GM23248 (cell line): ENCODE results near the gene TIMM44.

Experiments
- EZH2 ChIP-seq: fragments of 200-600 bp; sonication (generic); IDR thresholded peaks from 2 replicates; pipeline ENCODE4 v1.6.1; 2018; ENCODE audit warnings: antibody characterized with exemption, mild to moderate bottlenecking; ENCODE audit not compliant: insufficient read depth, poor library complexity, severe bottlenecking
- EZH2phosphoT487 ChIP-seq: fragments of 200-600 bp; sonication (generic); IDR thresholded peaks from 2 replicates; pipeline ENCODE4 v1.6.1; 2018; ENCODE audit warnings: antibody characterized with exemption, moderate library complexity, mild to moderate bottlenecking, low read depth; ENCODE audit not compliant: insufficient read depth

DNA sequence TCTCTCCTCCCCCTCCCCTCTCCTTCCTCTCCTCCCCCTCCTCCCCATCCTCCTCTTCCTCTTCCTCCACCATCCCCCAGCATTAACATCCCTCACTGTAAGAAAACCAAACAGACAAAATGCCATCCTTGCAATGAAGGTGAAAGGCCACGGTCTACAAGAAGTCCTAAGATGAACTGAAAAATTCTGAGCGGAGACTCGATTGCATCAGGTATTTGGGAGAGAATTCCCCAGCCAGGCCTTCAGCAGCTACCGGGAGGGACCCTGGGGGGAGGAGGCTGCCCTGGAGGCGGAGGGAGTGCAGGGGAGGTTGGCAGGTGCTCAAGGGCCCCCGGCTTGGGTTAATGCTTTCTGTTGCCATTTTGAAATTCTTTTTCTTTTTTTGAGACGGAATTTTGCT is 10.1 kb upstream of the TIMM44 start:
- no peak for TF ChIP-seq EZH2phosphoT487
- TF ChIP-seq EZH2 = no peak
